ENCODE data around the gene DOCK4. TPM values are rescaled to one million over a fixed set of nuclear protein-coding genes. Genes with fewer than 3 reads are reported as not detected.

DOCK4 gene
- total and polyA plus RNA-seq, 10 of the 15 experiments (the other 5 are each of a cell fraction or from before 2014, with no cell fraction given): 0.03 to 0.73 (median 0.38) TPM

DNA sequence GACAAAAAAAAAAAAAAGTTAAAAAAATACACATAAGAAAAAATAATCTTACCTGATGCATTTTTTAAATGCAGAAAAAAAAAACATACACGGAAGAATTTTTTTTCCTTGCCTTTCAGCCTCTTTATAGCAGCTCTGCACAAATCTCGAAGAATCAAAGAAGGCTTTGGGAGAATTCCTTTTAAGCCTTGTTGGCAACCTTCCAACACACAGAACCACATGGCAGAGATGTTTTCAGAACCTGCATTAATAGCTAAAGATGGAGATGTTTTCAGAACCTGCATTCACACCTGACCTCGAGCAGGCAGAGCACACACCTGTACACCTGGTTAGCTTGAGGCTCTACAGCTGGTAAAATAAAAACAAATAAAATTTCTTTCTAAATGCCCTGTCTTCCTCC, 65.6 kb downstream of the DOCK4 start:
- Histone ChIP-seq H3K4me3 (no peak overlapping the region), H3K4me2 (ENCODE audit: control insufficient read depth, insufficient read depth) (no peak overlapping the region), H3K27me3 (replicated peaks in 1 of 2; ENCODE audit: control insufficient read depth in 2 of 2, insufficient read depth in 2 of 2, low read length in 1 of 2) (no peaks in the 10 kb centered on the region), H4K20me1 (ENCODE audit: control insufficient read depth, insufficient read depth) (no peaks in the 10 kb centered on the region), H3K36me3 (ENCODE audit: control insufficient read depth in 2 of 2, insufficient read depth in 2 of 2, low read length in 1 of 2) (no peaks in the 10 kb centered on the region), H3K79me2 (ENCODE audit: control insufficient read depth, insufficient read depth, low read length) (no peaks in the 10 kb centered on the region), H3K9me3 (replicated peaks; ENCODE audit: control insufficient read depth, insufficient read depth, low read length) (no peaks in the 10 kb centered on the region), H3K27ac (ENCODE audit: control insufficient read depth, insufficient read depth) (no peak overlapping the region), H2AFZ (ENCODE audit: control insufficient read depth, low read depth, low read length) (no peak overlapping the region), H3K4me1 (ENCODE audit: control insufficient read depth, insufficient read depth, low read length) (no peaks in the 10 kb centered on the region), H3K9ac (ENCODE audit: control insufficient read depth, insufficient read depth, low read length) (no peak overlapping the region)
- no peak for DNase-seq (ENCODE audit: low read depth, low spot score)
- ChIA-PET CTCF (interaction anchor here (2.4 kb wide), 1 partner anchor 11 kb away, joined by 8 read pairs; no protein-coding TSS in a partner anchor), POLR2A (no interaction called here), SMC1A (ENCODE audit: uncharacterized antibody, unreplicated experiment) (no interaction called here), RAD21 (ENCODE audit: unreplicated experiment) (interaction anchor here (0.6 kb wide), 1 partner anchor 8 kb away, joined by 3 read pairs; no protein-coding TSS in a partner anchor)
- in situ Hi-C loops (cut with MboI) (no loop called here), intact Hi-C loops (cut with micrococcal nuclease; ENCODE audit: unreplicated experiment) (no loop called here)
- BruUV-seq (replicated peaks): no TSS peak
- WGBS (ENCODE audit: insufficient coverage, insufficient replicate concordance, low lambda C conversion rate, missing lambda C conversion rate): 73% methylated on average over 3 of the region's 3 CpGs
- no peak for FAIRE-seq
- ATAC-seq: no peak
- no peak for TF ChIP-seq STAT3 (IDR thresholded peaks at IDR 0.05; ENCODE audit: low read depth, low read length)
- no peak for TF ChIP-seq ZNF207 (IDR thresholded peaks at IDR 0.05; ENCODE audit: borderline replicate concordance)
- TF ChIP-seq POU2F2 (IDR thresholded peaks at IDR 0.05; ENCODE audit: borderline replicate concordance, low read depth, low read length): no peak
- no peak for TF ChIP-seq NFYB (IDR thresholded peaks at IDR 0.05; ENCODE audit: insufficient read depth, low read depth, low read length)
- no peak for TF ChIP-seq TARDBP (IDR thresholded peaks at IDR 0.05; ENCODE audit: borderline replicate concordance)
- TF ChIP-seq, protein P1, sequence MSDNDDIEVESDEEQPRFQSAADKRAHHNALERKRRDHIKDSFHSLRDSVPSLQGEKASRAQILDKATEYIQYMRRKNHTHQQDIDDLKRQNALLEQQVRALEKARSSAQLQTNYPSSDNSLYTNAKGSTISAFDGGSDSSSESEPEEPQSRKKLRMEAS (IDR thresholded peaks at IDR 0.05; ENCODE audit: low read depth, low read length): no peak
- no peak for TF ChIP-seq SMARCA5 (IDR thresholded peaks at IDR 0.05)
- no peak for TF ChIP-seq HDGF (IDR thresholded peaks at IDR 0.05)
- TF ChIP-seq, protein P2, sequence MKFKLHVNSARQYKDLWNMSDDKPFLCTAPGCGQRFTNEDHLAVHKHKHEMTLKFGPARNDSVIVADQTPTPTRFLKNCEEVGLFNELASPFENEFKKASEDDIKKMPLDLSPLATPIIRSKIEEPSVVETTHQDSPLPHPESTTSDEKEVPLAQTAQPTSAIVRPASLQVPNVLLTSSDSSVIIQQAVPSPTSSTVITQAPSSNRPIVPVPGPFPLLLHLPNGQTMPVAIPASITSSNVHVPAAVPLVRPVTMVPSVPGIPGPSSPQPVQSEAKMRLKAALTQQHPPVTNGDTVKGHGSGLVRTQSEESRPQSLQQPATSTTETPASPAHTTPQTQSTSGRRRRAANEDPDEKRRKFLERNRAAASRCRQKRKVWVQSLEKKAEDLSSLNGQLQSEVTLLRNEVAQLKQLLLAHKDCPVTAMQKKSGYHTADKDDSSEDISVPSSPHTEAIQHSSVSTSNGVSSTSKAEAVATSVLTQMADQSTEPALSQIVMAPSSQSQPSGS (IDR thresholded peaks at IDR 0.05; ENCODE audit: low read length): no peak
- no peak for TF ChIP-seq HCFC1 (IDR thresholded peaks at IDR 0.05; ENCODE audit: low read length)
- no peak for TF ChIP-seq RAD51 (IDR thresholded peaks at IDR 0.05)
- TF ChIP-seq FOXM1 (IDR thresholded peaks at IDR 0.05; ENCODE audit: low read depth, low read length): no peak
- TF ChIP-seq, protein P3, sequence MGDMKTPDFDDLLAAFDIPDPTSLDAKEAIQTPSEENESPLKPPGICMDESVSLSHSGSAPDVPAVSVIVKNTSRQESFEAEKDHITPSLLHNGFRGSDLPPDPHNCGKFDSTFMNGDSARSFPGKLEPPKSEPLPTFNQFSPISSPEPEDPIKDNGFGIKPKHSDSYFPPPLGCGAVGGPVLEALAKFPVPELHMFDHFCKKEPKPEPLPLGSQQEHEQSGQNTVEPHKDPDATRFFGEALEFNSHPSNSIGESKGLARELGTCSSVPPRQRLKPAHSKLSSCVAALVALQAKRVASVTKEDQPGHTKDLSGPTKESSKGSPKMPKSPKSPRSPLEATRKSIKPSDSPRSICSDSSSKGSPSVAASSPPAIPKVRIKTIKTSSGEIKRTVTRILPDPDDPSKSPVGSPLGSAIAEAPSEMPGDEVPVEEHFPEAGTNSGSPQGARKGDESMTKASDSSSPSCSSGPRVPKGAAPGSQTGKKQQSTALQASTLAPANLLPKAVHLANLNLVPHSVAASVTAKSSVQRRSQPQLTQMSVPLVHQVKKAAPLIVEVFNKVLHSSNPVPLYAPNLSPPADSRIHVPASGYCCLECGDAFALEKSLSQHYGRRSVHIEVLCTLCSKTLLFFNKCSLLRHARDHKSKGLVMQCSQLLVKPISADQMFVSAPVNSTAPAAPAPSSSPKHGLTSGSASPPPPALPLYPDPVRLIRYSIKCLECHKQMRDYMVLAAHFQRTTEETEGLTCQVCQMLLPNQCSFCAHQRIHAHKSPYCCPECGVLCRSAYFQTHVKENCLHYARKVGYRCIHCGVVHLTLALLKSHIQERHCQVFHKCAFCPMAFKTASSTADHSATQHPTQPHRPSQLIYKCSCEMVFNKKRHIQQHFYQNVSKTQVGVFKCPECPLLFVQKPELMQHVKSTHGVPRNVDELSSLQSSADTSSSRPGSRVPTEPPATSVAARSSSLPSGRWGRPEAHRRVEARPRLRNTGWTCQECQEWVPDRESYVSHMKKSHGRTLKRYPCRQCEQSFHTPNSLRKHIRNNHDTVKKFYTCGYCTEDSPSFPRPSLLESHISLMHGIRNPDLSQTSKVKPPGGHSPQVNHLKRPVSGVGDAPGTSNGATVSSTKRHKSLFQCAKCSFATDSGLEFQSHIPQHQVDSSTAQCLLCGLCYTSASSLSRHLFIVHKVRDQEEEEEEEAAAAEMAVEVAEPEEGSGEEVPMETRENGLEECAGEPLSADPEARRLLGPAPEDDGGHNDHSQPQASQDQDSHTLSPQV (IDR thresholded peaks at IDR 0.05): no peak
- no peak for TF ChIP-seq IKZF1 (conservative IDR thresholded peaks at IDR 0.05)
- TF ChIP-seq JUND (IDR thresholded peaks at IDR 0.05; ENCODE audit: low read depth, low read length): no peak
- no peak for TF ChIP-seq SMAD1 (IDR thresholded peaks at IDR 0.05; ENCODE audit: low read depth, partially characterized antibody)
